ENCODE results near the gene STK26. TPM values are rescaled to one million over a fixed set of nuclear protein-coding genes. Genes with fewer than 3 reads are reported as not detected.
"Not testable (repeated sequence)": the region's sequence is repeated elsewhere in the genome, so short reads cannot be mapped to it uniquely, and the experiment has no call there.

STK26 gene
- 2.8 and 4.4 TPM in 2 replicates for total RNA-seq

DNA sequence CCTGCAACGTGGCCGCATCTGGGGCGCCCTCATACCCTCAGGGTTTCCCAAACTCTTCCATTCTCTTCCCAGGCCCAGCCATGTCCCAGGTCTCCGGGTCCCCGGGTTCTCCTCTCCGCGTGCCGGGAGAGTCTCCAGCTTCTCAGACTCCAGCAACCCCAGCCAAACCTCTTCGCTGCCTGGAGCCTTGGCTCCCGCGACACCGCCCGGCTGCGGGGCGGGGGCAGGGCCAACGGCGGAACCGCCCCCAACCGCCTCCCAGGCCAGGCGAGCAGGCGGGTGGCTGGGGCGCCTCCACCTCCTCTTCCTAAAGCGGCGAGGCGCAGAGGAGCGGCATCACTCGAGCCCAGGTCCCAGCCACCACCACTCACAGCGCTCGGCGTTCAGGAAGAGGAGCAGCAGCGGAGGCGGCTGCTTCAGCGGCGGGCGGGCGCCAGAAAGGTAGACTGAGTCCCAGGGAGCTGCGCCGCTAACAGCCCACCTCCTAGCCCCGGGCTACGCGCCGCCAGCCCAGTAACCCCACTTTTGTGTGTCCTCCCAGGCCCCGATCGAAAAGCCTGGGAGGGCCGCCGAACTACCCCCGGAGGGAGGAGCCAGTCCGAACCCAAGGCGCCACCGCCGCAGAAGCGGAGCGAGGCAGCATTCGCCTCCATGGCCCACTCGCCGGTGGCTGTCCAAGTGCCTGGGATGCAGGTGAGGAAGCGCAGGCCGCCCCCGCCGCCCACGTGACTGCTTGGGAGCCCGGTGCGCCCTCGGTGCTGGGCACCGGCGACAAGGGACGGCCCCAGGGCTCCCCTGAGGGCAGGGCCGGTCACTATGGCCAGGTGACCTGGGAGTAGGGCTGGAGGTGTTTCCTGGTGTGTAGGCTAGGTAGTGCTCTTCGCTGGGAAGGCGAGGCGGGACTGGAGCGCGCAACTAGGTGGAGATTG, at the start of gene STK26:
Gene STK26, plus strand, starts transcription at position 336 of the 929 bp plus-strand sequence. Its CDS starts 316 bp downstream, at position 652.
- DNase-seq (ENCODE audit: extremely low read depth, low read depth, low spot score): no peak

DNA sequence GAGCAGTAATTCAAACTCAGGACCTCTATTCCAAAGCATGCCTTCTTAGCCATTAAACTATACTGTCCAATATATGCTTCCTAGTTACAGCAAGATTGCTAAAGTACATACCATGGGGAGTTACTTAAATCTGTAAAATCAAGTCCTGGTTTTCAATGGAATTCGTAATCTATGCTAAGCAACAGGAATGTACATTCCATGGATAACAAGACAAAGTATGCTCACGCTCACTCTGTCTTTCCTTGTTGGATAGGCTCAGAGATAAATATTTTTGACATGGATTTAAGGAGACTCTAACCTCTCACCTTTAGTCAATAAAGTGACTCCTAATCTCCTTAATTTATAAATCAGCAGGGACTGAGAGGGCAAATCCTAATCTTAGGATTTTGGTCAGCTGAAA, 47.3 kb upstream of the STK26 start:
- no peak for DNase-seq (ENCODE audit: extremely low read depth, low read depth, low spot score)

DNA sequence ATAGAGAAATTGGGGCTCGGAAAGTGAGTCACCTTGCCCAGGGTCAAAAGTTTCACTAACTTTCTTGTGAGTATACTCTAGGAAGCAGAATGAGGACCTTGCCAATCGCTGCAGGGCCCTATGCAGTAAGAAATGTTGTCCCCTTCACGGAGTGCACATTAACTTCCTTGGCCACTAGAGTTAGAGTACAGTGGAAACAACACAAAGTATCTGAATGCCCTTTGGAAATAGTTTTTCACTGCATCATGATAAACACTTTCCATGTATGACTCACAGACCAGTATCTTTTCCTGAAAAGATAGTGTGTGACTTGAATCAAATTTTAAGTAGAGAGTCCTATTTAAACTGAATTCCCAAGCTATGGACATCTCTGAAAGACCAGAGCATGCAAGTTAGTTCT, 45.5 kb upstream of the STK26 start:
- no peak for DNase-seq (ENCODE audit: extremely low read depth, low read depth, low spot score)

DNA sequence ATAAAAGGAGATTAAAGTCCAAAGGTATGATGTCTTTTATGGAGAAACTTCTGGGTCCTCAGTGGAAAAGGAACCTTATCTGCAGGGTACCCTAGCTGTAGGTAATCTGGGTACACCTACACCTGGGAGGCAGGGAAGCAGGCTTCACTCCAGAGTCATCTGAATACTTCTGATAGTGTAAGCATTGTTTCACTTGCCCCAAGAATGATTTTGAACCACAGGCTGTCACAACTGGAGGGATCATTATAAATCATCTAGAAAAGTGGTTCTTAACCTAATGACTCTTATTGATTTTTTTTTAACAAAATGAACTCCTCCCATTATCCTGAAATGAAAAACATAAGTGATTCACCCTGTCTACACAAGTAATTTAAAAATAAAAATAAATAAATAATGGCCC, 44.0 kb upstream of the STK26 start:
- no peak for DNase-seq (ENCODE audit: extremely low read depth, low read depth, low spot score)

DNA sequence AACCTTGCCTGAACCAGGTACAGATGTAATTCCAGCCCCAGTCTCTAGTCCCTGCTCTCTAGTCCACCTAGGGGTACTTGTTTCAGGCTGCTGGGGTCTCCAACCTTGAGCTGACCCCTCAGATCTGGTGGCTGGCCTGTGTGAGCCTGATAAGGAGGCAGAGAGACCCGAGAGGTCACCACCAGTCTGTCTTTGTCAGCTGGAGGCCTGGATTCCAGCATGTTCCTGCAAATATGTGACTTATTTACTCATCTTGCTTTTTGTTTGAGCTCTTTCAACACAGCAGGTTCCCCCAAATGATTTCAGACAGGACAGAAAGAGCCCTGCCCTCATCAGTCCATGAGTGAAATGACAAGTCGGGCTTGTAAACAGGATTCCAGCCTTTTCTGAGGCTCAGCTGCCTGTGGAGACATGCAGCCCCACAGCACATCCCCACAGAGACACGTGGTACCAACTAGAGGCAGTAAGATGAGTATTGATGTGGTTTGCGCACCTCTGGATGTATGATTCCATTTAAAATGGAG, 37.5 kb upstream of the STK26 start:
- DNase-seq (ENCODE audit: extremely low read depth, low read depth, low spot score): no peak

DNA sequence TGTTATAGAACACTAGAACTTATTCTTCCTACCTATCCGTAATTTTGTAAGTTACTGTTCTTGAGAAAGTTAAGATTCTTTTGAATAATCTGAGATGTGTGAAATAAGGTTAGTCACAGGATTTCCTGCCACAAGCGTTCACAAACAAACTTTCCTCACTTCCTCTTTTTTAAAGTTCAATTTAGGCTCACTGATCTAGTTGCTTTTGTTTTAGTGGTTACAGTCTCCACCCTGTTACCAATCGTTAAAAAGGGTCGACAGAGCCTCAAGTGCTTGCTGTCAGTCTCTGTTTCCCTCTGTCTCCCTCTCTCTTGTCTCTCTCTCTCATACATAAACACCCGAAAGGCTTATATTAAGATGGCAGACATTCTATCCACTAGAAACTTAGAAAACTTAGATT, 35.9 kb upstream of the STK26 start:
- peak; percentile 18 for DNase-seq (ENCODE audit: extremely low read depth, low read depth, low spot score)

DNA sequence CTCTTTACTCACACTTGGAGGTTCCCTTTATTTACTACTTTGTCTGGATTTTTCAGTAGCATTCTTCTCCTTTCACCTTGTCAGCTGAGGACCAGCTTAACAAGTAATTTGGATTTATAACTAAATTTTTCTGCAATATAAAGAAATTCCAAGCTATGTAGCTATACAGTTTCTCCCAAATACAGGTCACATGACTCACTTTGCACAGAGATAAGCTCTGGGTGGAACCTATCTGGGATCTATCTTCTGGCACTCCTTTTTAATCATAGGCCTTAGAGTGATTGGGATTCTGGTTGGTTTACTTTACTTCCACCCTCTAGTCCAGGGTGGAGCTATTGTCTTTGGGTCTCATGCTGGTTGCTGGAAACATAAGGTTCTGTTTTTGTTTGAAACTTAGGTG, 34.9 kb upstream of the STK26 start:
- no peak for DNase-seq (ENCODE audit: extremely low read depth, low read depth, low spot score)

DNA sequence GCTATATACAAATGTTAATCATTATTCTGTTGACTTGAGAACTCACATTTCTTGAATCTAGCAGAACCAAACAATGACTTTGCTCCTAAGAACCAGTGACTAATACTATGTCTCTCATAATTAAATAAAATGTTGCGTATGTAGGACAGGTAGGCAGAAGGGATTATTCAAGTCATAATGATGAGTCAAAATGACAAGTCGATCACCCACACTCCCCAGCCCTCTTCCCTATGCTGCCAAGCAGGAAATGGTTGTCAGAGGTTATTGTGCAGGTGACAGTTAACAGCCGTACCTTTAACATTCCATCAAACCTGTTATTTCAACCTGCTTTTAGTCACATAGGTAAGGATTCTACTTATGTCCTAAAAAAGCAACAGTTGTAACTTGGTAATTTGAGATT, 22.0 kb upstream of the STK26 start:
- no peak for DNase-seq (ENCODE audit: extremely low read depth, low read depth, low spot score)

DNA sequence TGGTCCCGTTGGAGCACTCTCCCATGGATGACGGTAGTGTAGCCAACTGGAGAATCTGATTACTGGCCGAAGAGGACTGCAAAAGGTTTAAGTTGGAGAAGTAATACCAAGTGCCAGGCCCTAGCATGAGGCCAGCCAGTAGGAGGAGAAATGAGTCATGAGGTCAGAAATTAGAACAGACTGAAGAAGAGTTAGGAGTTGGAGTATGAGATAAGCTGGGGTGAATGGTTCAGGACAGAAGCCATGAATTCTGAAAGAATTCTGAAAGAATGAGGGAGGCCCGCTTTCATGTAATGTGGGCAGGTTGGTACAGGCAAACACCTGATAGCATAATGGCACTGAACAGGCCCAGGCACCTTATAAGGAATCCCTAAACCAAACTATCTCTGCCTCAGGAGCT, 18.4 kb upstream of the STK26 start:
- no peak for DNase-seq (ENCODE audit: extremely low read depth, low read depth, low spot score)

DNA sequence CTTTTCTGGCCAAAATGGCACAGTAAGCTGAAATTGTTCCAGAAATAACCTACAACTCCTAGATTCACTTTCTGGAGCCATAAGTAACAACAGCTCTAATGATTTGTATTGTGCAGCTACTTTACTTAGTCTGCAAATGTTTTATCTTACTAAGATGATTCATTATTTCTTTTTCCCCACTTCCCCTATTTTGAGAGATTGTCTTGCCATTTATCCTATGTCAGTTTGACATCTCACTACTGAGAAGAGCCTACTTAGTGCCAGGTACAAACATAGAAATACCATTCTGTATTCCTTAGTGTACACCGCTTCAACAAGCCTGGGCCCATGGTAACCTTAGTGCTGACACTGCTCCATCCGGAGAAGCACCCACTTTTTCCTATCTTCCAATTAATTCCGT, 13.8 kb upstream of the STK26 start:
- DNase-seq (ENCODE audit: extremely low read depth, low read depth, low spot score): no peak

DNA sequence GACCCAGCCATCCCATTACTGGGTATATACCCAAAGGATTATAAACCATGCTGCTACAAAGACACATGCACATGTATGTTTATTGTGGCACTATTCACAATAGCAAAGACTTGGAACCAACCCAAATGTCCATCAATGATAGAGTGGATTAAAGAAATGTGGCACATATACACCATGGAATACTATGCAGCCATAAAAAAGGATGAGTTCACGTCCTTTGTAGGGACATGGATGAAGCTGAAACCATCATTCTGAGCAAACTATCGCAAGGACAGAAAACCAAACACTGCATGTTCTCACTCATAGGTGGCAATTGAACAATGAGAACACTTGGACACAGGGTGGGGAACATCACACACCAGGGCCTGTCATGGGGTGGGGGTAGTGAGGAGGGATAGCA, 12.9 kb upstream of the STK26 start:
- DNase-seq (ENCODE audit: extremely low read depth, low read depth, low spot score): not testable (repeated sequence)

DNA sequence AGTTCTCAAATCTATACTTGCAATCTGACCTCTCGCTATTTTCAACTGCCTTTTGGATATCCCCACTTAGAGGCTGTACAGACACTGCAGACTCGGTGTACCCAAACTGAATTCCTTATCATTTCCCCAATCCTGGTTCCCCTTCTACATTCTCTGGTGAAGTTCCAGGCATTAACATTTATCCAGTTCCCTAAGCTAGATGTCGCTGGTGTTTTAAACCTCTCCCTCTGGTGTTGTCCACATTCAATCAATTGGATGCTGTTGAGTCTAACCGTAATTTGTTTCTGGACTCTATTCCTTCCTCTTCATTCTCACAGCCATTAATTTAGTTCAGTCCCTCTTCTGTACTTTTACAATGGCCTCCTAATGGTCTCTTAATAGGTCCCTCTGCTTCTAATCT, 7.2 kb upstream of the STK26 start:
- DNase-seq (ENCODE audit: extremely low read depth, low read depth, low spot score): no peak

DNA sequence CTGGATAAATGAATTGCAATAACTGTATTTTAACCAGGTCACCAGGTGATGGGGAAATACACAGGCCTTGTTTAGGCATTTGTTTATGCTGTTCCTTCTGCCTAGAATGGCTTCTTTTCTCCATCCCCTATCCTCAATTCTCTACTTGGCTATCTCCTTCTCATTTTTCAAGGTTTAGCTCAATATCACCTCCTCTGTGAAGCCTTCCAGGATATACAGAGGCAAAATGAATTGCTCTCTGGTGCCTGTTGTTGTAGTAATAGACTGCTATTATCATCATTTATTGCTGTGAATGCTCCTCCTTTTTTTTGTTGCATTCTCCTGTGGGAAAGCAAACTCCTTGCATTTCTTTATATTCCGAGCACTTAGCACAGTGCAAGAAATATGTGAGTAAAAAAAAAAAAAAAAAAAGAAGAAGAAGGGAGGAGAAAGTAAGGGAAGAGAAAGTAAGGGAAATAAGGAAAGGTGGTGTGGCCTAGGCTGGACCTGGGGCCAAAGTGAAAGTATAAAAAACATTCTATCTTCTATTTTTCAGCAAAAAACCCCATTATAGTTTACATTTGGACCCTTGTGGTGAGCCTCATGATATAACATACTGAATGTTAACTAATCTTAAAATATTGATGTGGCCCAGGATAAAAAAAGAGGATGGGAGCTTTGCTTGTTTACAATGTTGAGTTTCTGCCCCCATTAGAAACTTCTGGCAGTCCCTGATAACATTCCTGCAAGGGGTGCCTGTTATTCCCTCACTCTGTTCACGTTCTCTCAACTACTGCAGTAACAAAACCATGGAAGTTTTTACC, 6.3 kb upstream of the STK26 start:
- no peak for DNase-seq (ENCODE audit: extremely low read depth, low read depth, low spot score)

DNA sequence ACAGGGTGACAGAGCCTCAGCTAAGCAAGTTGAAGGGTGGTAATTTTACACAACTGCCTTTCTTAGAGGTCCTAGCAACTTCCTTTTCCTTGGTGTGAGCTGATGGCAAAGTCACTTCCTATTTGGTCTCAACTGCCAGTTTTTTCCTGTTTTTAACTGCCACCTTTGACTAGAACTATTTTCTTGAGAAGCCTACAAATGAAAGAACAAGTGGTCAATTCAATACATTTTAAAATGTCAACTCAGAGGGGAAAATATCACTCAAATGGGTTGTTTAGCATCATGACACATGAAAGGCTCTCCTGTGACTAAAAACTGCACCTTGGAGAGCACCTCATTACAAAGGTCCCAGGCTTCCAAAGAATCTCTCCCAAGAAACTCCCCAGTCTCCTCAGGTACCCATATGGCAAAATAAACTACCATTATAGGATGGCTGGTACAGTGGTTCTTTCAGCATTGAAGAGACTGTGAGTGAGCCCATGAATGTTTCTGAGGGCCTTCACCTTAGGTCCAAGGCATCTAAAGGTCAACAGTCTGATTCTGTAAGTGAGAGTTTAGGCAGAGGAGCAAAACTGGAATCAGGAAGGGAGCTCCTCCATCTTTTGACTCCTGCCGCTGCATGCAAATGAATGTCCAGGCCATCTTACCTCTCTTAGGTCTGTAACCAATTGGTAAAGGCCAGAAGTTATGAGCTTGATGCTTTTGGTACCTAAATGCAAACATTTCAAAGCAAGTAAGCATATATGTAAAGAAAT, 5.5 kb upstream of the STK26 start:
- DNase-seq (ENCODE audit: extremely low read depth, low read depth, low spot score): no peak

DNA sequence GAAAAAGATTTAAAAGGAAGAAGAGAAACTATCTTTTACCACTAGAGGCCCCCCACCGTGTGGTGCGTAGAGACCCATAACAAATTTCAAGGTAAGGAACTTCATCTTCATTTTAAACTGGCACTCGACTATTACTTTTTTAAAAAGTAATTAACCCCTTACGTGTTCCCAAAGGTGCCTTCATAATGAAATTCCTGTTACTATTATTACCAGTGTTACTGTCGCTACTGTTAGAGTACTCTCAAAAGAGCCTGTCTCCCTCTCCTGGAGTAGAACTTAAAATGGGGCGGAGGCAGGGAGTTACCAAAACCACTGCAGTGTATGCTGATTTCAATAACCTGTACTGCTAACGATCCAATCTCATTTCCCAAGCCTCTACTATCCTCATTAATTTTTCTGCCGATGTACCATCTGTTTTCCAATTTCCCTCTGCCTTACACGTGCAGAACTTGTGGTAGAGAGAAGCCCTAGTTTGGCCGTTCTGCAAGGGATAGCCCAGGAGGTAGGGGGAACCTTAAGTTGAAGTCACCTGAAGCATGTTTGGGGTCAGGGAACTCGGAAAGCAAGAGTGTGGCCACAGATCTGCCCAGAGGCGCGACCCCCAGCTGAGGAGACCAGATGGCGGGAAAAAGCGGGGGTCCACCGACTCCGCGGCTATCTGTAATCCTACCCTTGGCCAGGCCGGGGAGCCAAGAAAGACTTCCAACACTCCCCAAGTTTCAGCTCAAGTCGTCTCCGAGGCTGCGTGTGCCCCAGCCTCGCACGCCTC, 720 bp upstream of the STK26 start:
- no peak for DNase-seq (ENCODE audit: extremely low read depth, low read depth, low spot score)

DNA sequence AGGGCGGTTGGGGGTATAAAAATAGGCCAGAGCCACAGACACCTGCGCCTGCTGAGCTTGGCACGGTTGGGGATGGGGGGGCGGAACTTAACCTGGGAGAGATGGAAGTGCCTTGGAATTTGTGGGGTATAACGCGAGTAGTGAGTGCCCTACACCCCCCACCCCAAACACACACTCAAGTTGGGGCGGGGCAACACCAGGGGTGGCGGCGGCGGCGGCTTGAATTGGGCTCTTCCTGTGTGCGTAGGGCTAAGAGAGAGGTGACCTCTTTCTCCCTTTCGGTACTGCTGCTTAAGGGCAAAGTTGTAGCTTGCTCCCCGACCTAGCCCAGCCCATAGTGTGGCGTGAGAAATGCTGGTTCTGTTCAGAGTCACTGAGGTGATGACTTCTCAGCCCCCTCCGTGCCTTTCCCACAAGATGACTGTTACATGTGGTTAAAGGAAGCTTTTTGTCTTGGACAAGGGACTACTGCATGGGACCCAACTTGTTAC, 839 bp downstream of the STK26 start:
- no peak for DNase-seq (ENCODE audit: extremely low read depth, low read depth, low spot score)

DNA sequence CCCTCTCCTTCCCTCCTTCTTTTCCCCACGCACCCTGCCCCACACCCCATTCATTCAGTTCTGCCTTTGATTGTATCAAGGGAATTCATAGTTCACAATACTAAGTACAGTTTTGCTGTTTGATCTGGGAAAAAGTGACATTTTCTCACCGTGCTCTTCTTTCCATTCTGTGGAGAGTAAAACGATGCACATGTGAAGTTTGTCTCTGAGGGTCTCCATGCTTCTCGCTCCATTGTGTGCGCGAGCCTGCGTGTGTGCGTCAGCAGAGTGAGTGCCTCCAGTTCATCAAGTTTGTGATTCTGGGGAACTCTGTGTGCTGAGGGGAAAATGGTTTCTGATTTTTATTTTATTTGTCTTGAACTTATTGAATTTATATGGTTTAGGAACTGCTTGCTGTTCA, 1.9 kb downstream of the STK26 start:
- DNase-seq (ENCODE audit: extremely low read depth, low read depth, low spot score): no peak

DNA sequence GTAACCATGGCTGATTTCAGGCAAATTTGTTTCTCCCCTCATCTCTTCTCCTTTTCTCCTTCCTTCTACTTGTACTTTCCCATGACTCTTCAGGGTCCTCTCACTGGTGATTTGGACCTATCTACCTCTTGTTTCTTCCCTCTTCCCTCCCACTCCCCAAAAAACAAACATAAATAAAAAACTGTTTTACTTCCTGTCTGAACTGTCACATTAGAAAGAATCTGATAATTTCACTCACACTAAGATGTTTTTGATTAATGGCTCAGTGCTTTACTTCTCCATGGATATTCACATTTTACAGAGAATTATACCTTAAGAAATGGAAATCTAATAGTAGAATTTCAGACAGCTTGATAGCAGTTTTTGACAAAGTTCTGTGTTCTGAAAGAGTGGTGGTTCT, 7.2 kb downstream of the STK26 start:
- no peak for DNase-seq (ENCODE audit: extremely low read depth, low read depth, low spot score)

DNA sequence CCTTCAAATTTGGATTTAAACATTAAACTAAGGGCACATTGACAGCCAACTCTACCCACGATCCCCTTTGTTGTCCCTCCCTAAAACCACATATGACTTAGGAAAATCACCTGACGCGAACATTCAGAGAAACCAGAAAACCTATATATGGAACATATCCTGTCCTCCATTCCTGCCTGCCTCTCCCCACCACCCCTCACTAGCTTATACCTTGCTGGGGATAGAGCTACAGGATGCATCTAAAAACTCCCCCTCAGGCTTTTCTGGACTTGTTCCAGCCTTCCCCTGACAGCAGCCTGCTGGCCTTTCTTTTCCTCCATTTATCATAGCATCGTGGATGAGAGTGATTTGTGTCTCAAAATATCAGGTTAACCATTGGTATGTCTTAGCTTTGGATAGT, 8.8 kb downstream of the STK26 start:
- no peak for DNase-seq (ENCODE audit: extremely low read depth, low read depth, low spot score)

DNA sequence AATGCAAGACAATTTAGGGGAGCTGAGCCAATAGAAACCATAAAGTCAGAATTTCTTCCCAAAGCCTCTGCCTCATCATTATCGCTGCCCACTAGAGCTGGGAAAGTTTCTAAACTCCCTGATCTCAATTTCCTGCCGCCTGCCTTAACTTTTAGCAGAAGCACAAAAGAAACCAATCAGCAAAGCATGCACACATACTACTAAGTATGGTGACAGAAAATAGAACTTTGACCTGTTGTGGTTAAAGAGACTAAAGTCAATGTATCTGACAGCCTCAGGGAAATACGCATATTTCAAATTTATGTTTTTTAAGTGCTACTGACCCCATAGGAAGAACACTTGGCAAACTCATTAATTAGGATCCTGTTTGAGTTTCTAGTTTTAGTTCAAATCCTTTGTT, 10.1 kb downstream of the STK26 start:
- DNase-seq (ENCODE audit: extremely low read depth, low read depth, low spot score): no peak
